ENCODE data around the gene NOX5. TPM values are rescaled to one million over a fixed set of nuclear protein-coding genes. Genes with fewer than 3 reads are reported as not detected.
A peak's percentile ranks its signal among the peaks of the same experiment; 100 is the strongest.
"Not testable (repeated sequence)": the region's sequence is repeated elsewhere in the genome, so short reads cannot be mapped to it uniquely, and the experiment has no call there.

The NOX5 gene
- total RNA-seq, 1 experiment from 2014 or later: not detected

DNA sequence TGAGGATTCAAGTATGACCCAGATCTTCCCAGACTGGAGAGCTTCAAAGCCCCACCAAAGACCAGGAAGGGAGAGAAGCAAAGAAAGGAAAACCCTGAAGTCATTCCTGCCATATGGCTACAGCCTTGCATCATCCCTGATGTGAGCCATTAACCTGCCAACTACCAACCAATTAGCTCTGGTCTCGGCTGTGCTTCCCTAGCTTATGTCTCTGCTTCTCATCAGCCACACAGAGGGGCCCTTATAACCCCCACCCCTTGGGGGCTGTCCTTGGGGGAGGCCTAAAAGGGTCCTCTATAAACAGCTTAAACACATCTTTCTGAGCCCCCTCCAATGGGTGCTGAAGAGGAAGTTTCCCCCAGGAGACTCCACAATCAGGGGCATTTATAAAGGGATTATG, 52.8 kb downstream of the NOX5 start:
- POLR2A ChIA-PET (ENCODE audit: low non-redundant PET): interaction anchor here (0.6 to 1.2 kb wide), 3 partner anchors 14 to 29 kb away, joined by 3 to 4 read pairs (median 3); no protein-coding TSS in a partner anchor
- H3K4me1 ChIP-seq (ENCODE audit: insufficient read depth, low read length, poor library complexity, severe bottlenecking): peaks cover 36% of the 10 kb centered on the region
- TF ChIP-seq, protein P1, sequence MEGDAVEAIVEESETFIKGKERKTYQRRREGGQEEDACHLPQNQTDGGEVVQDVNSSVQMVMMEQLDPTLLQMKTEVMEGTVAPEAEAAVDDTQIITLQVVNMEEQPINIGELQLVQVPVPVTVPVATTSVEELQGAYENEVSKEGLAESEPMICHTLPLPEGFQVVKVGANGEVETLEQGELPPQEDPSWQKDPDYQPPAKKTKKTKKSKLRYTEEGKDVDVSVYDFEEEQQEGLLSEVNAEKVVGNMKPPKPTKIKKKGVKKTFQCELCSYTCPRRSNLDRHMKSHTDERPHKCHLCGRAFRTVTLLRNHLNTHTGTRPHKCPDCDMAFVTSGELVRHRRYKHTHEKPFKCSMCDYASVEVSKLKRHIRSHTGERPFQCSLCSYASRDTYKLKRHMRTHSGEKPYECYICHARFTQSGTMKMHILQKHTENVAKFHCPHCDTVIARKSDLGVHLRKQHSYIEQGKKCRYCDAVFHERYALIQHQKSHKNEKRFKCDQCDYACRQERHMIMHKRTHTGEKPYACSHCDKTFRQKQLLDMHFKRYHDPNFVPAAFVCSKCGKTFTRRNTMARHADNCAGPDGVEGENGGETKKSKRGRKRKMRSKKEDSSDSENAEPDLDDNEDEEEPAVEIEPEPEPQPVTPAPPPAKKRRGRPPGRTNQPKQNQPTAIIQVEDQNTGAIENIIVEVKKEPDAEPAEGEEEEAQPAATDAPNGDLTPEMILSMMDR (conservative IDR thresholded peaks at IDR 0.05; ENCODE audit: low read depth, low read length): no peak
- no peak for TF ChIP-seq EZH2 (IDR thresholded peaks at IDR 0.05; ENCODE audit: borderline replicate concordance, low read depth, low read length, poor library complexity, severe bottlenecking)
- H3K9me3 ChIP-seq (ENCODE audit: low read depth, low read length, poor library complexity, severe bottlenecking): peaks cover 8% of the 10 kb centered on the region
- H3K27ac ChIP-seq (ENCODE audit: low read depth, low read length, poor library complexity, severe bottlenecking): peak overlapping the region; percentile 96
- no peaks in the 10 kb centered on the region for H3K36me3 ChIP-seq (ENCODE audit: insufficient read depth, low read length, poor library complexity, severe bottlenecking)
- peak; percentile 64 for DNase-seq (ENCODE audit: low spot score)
- CTCF ChIA-PET: no interaction called here
- intact Hi-C loops (cut with micrococcal nuclease; ENCODE audit: unreplicated experiment): no loop called here
- no peak overlapping the region for H3K4me3 ChIP-seq (ENCODE audit: low read depth, low read length, poor library complexity, severe bottlenecking)
- no TSS peak for BruUV-seq (replicated peaks)
- no peaks in the 10 kb centered on the region for H3K27me3 ChIP-seq (replicated peaks; ENCODE audit: insufficient read depth, low read depth, low read length, poor library complexity)

DNA sequence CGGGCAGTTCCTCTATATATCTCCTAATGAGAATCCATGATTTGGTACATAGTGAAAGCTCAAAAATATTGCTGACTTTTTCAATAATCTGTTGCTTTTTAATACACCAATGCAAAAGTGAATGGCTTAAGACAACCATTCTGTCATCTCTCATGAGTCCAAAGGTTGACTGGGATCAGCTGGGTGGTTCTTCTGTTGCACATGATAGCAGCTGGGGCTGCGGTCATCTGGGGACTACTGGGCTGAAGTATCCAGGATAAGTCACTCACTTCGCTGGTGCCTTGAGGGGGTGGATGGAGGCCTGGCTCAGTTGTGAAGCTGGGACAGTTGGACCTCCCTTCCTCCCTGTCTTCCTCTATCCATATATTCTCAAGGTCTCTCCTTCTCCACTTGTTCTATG, 53.7 kb downstream of the NOX5 start:
- Histone ChIP-seq H3K27ac (ENCODE audit: low read depth, low read length, poor library complexity, severe bottlenecking) (peak overlapping the region; percentile 96), H3K27me3 (replicated peaks; ENCODE audit: insufficient read depth, low read depth, low read length, poor library complexity) (no peaks in the 10 kb centered on the region), H3K9me3 (ENCODE audit: low read depth, low read length, poor library complexity, severe bottlenecking) (peaks cover 13% of the 10 kb centered on the region), H3K4me3 (ENCODE audit: low read depth, low read length, poor library complexity, severe bottlenecking) (no peak overlapping the region), H3K4me1 (ENCODE audit: insufficient read depth, low read length, poor library complexity, severe bottlenecking) (peaks cover 36% of the 10 kb centered on the region), H3K36me3 (ENCODE audit: insufficient read depth, low read length, poor library complexity, severe bottlenecking) (no peaks in the 10 kb centered on the region)
- POLR2A ChIA-PET (ENCODE audit: low non-redundant PET): interaction anchor here (0.5 kb wide), 1 partner anchor 391 kb away, joined by 3 read pairs; no protein-coding TSS in a partner anchor
- intact Hi-C loops (cut with micrococcal nuclease; ENCODE audit: unreplicated experiment): no loop called here
- no peak for DNase-seq (ENCODE audit: low spot score)
- CTCF ChIA-PET: interaction anchor here (1.2 kb wide), 1 partner anchor 9 kb away, joined by 4 read pairs; no protein-coding TSS in a partner anchor
- no TSS peak for BruUV-seq (replicated peaks)
- TF ChIP-seq EZH2 (IDR thresholded peaks at IDR 0.05; ENCODE audit: borderline replicate concordance, low read depth, low read length, poor library complexity, severe bottlenecking): no peak
- TF ChIP-seq, protein P1 (conservative IDR thresholded peaks at IDR 0.05; ENCODE audit: low read depth, low read length): no peak

DNA sequence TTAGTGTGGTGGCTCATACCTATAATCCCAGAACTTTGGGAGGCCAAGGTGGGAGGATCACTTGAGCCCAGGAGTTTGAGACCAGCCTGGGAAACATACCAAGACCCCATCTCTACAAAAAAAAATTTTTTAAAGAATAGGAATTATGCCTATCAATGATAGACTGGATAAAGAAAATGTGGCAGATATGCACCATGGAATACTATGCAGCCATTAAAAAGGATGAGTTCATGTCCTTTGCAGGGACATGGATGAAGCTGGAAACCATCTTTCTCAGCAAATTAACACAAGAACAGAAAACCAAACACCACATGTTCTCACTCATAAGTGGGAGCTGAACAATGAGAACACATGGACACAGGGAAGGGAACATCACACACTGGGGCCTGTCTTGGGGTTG, 54.8 kb downstream of the NOX5 start:
- H3K36me3 ChIP-seq (ENCODE audit: insufficient read depth, low read length, poor library complexity, severe bottlenecking); H3K27ac ChIP-seq (ENCODE audit: low read depth, low read length, poor library complexity, severe bottlenecking); DNase-seq (ENCODE audit: low spot score); POLR2A ChIA-PET (ENCODE audit: low non-redundant PET); H3K4me3 ChIP-seq (ENCODE audit: low read depth, low read length, poor library complexity, severe bottlenecking); intact Hi-C loops (cut with micrococcal nuclease; ENCODE audit: unreplicated experiment); BruUV-seq (replicated peaks); H3K27me3 ChIP-seq (replicated peaks; ENCODE audit: insufficient read depth, low read depth, low read length, poor library complexity): not testable (repeated sequence)
- H3K4me1 ChIP-seq (ENCODE audit: insufficient read depth, low read length, poor library complexity, severe bottlenecking): peaks cover 34% of the 10 kb centered on the region
- H3K9me3 ChIP-seq (ENCODE audit: low read depth, low read length, poor library complexity, severe bottlenecking): peaks cover 13% of the 10 kb centered on the region
- CTCF ChIA-PET: interaction anchor here (1.2 kb wide), 1 partner anchor 10 kb away, joined by 4 read pairs; no protein-coding TSS in a partner anchor

DNA sequence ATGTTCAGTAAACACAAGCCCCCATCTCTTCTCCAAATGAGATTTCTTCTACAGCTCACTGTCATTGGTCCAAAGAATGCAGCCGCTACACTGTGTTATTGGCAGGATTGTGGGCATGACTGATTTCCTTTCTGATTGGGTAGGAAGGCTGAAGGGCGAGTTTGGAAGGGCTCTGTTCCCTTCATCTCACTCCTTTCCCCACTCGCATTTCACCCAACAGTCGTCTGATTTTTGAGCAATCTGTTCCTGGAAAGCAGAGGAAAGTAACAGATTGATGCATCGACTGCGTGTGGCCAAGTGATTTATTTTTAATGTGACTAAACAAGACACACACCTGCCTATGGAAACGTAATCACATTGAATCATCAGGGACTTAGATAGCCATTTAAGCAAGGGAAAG, 55.5 kb downstream of the NOX5 start:
- POLR2A ChIA-PET (ENCODE audit: low non-redundant PET): no interaction called here
- no TSS peak for BruUV-seq (replicated peaks)
- no peaks in the 10 kb centered on the region for H3K36me3 ChIP-seq (ENCODE audit: insufficient read depth, low read length, poor library complexity, severe bottlenecking)
- CTCF ChIA-PET: no interaction called here
- intact Hi-C loops (cut with micrococcal nuclease; ENCODE audit: unreplicated experiment): no loop called here
- peaks cover 33% of the 10 kb centered on the region for H3K4me1 ChIP-seq (ENCODE audit: insufficient read depth, low read length, poor library complexity, severe bottlenecking)
- H3K4me3 ChIP-seq (ENCODE audit: low read depth, low read length, poor library complexity, severe bottlenecking): no peak overlapping the region
- no peak overlapping the region for H3K27ac ChIP-seq (ENCODE audit: low read depth, low read length, poor library complexity, severe bottlenecking)
- H3K27me3 ChIP-seq (replicated peaks; ENCODE audit: insufficient read depth, low read depth, low read length, poor library complexity): no peaks in the 10 kb centered on the region
- no peak for DNase-seq (ENCODE audit: low spot score)
- H3K9me3 ChIP-seq (ENCODE audit: low read depth, low read length, poor library complexity, severe bottlenecking): peaks cover 13% of the 10 kb centered on the region
- TF ChIP-seq EZH2 (IDR thresholded peaks at IDR 0.05; ENCODE audit: borderline replicate concordance, low read depth, low read length, poor library complexity, severe bottlenecking): no peak
- TF ChIP-seq, protein P1 (conservative IDR thresholded peaks at IDR 0.05; ENCODE audit: low read depth, low read length): no peak
